Smooth muscle cell (in vitro differentiated cells): ENCODE data around the gene KCNK10. TPM values are rescaled to one million over a fixed set of nuclear protein-coding genes. Genes with fewer than 3 reads are reported as not detected.

Source experiments
- DNase-seq: peaks from one replicate; lab custom pipeline; 2025; ENCODE audit not compliant: unreplicated experiment; lab: John Stamatoyannopoulos, UW
- H2AFZ ChIP-seq: fragments of 200-600 bp; sonication (generic); 2 replicates; pipeline ENCODE4 v1.6.0; 2016; ENCODE audit warnings: antibody characterized with exemption, low read depth, mild to moderate bottlenecking
- H3F3A ChIP-seq: fragments of 200-600 bp; sonication (generic); 2 replicates; pipeline ENCODE4 v1.6.0; 2017; ENCODE audit warnings: antibody characterized with exemption, low read depth
- H3K27ac ChIP-seq: fragments of 200-600 bp; sonication (generic); 2 replicates; pipeline ENCODE4 v1.5.1; 2016; ENCODE audit warnings: low read depth, mild to moderate bottlenecking
- H3K27me3 ChIP-seq: fragments of 200-600 bp; sonication (generic); 2 replicates; pipeline ENCODE4 v1.6.1; 2016; ENCODE audit warnings: low read depth, mild to moderate bottlenecking
- H3K36me3 ChIP-seq: fragments of 200-600 bp; sonication (generic); 2 replicates; pipeline ENCODE4 v1.5.1; 2016; ENCODE audit warnings: low read depth
- H3K4me1 ChIP-seq: fragments of 200-600 bp; sonication (generic); 2 replicates; pipeline ENCODE4 v1.5.1; 2016; ENCODE audit warnings: low read depth
- H3K4me2 ChIP-seq: fragments of 200-600 bp; sonication (generic); 2 replicates; pipeline ENCODE4 v1.6.0; 2016; ENCODE audit warnings: mild to moderate bottlenecking
- H3K4me3 ChIP-seq: fragments of 200-600 bp; sonication (generic); 2 replicates; pipeline ENCODE4 v1.5.1; 2016; ENCODE audit warnings: mild to moderate bottlenecking
- H3K79me2 ChIP-seq: fragments of 200-600 bp; sonication (generic); 2 replicates; pipeline ENCODE4 v1.6.0; 2016; ENCODE audit warnings: low read depth, mild to moderate bottlenecking
- H3K9ac ChIP-seq: fragments of 200-600 bp; sonication (generic); 2 replicates; pipeline ENCODE4 v1.6.0; 2016; ENCODE audit warnings: low read depth
- H3K9me3 ChIP-seq: fragments of 200-600 bp; sonication (generic); replicated peaks from 2 replicates; pipeline ENCODE4 v1.5.1; 2016; ENCODE audit warnings: low read depth
- H4K20me1 ChIP-seq: fragments of 200-600 bp; sonication (generic); 2 replicates; pipeline ENCODE4 v1.6.0; 2016; ENCODE audit warnings: low read depth
- CTCF ChIP-seq: fragments of 200-600 bp; sonication (generic); IDR thresholded peaks from 2 replicates; pipeline ENCODE4 v1.5.1; 2017; ENCODE audit warnings: borderline replicate concordance, mild to moderate bottlenecking, antibody characterized with exemption; ENCODE audit not compliant: insufficient read depth, poor library complexity, severe bottlenecking
- WGBS: methylation state at CpG from one replicate; pipeline ENCODE4 v1.1.7; 2016; ENCODE audit warnings: low lambda C conversion rate; 5-methylcytosine and 5-hydroxymethylcytosine counted together
- polyA plus RNA-seq: library from polyadenylated mRNA; unstranded; fragments of >200 nt; fragmentation: Nextera tagmentation; extraction: Ambion mirVana; gene quantifications from 2 replicates; pipeline ENCODE4 v1.2.1, GENCODE V29; 2016
- total RNA-seq: library from RNA; depleted of rRNA; stranded (reverse); fragments of >200 nt; gene quantifications from 2 replicates; pipeline ENCODE4 v1.2.3, GENCODE V29; 2014

Gene KCNK10
- total and polyA plus RNA-seq, 2 experiments from 2014 or later, result not detected

GRCh38 chr14:88179716-88180115, 143.4 kb downstream of the KCNK10 start:
- Histone ChIP-seq H3K9me3 (no peaks in the 10 kb centered on the region), H3K4me1 (no peaks in the 10 kb centered on the region), H3K36me3 (no peaks in the 10 kb centered on the region), H3F3A (no peaks in the 10 kb centered on the region), H3K79me2 (no peaks in the 10 kb centered on the region), H3K4me2 (no peak overlapping the region), H3K9ac (no peak overlapping the region), H3K27me3 (no peaks in the 10 kb centered on the region), H3K27ac (no peak overlapping the region), H3K4me3 (no peak overlapping the region), H4K20me1 (no peaks in the 10 kb centered on the region), H2AFZ (no peak overlapping the region)
- no peak for DNase-seq
- no peak for TF ChIP-seq CTCF
- WGBS, result 93% methylated on average over 6 of the region's 6 CpGs

- peaks cover 4% of the 10 kb centered on the region for H3K9me3 ChIP-seq
- no peaks in the 10 kb centered on the region for H4K20me1 ChIP-seq
- no peak overlapping the region for H3K4me2 ChIP-seq
- no peak overlapping the region for H3K4me3 ChIP-seq
- no peaks in the 10 kb centered on the region for H3K4me1 ChIP-seq
- no peak overlapping the region for H3K9ac ChIP-seq
- no peak overlapping the region for H2AFZ ChIP-seq
- DNase-seq, result no peak
- H3K79me2 ChIP-seq, result no peaks in the 10 kb centered on the region
- no peaks in the 10 kb centered on the region for H3K27me3 ChIP-seq
- H3K27ac ChIP-seq, result no peak overlapping the region
- H3F3A ChIP-seq, result no peaks in the 10 kb centered on the region
- no peaks in the 10 kb centered on the region for H3K36me3 ChIP-seq
- no peak for TF ChIP-seq CTCF
Measured at GRCh38 chr14:88170333-88170732, 152.7 kb downstream of the KCNK10 start.

GRCh38 chr14:88168498-88169165, 154.4 kb downstream of the KCNK10 start:
- H3K79me2 ChIP-seq, result no peaks in the 10 kb centered on the region
- H4K20me1 ChIP-seq, result no peaks in the 10 kb centered on the region
- H3K27ac ChIP-seq, result no peak overlapping the region
- TF ChIP-seq CTCF, result peak; percentile 55
- H3K4me1 ChIP-seq, result no peaks in the 10 kb centered on the region
- H3K4me3 ChIP-seq, result no peak overlapping the region
- H3F3A ChIP-seq, result no peaks in the 10 kb centered on the region
- no peaks in the 10 kb centered on the region for H3K36me3 ChIP-seq
- WGBS, result 72% methylated on average over 3 of the region's 3 CpGs
- H3K4me2 ChIP-seq, result no peak overlapping the region
- no peak overlapping the region for H2AFZ ChIP-seq
- no peak overlapping the region for H3K9ac ChIP-seq
- DNase-seq, result no peak
- H3K9me3 ChIP-seq, result peaks cover 4% of the 10 kb centered on the region
- H3K27me3 ChIP-seq, result no peaks in the 10 kb centered on the region

GRCh38 chr14:88168025-88168424, 155.0 kb downstream of the KCNK10 start:
- no peak for DNase-seq
- Histone ChIP-seq H3K36me3 (no peaks in the 10 kb centered on the region), H3K9ac (no peak overlapping the region), H3K4me3 (no peak overlapping the region), H3K4me2 (no peak overlapping the region), H3K27me3 (no peaks in the 10 kb centered on the region), H2AFZ (no peak overlapping the region), H3K79me2 (no peaks in the 10 kb centered on the region), H3K9me3 (peaks cover 4% of the 10 kb centered on the region), H3K4me1 (no peaks in the 10 kb centered on the region), H3F3A (no peaks in the 10 kb centered on the region), H3K27ac (no peak overlapping the region), H4K20me1 (no peaks in the 10 kb centered on the region)
- WGBS, result 96% methylated on average over 7 of the region's 7 CpGs
- TF ChIP-seq CTCF, result no peak
